Hindlimb muscle (tissue), 1 donor: ENCODE data around the gene DOLPP1. TPM values are rescaled to one million over a fixed set of nuclear protein-coding genes. Genes with fewer than 3 reads are reported as not detected.
"Not testable (repeated sequence)": the region's sequence is repeated elsewhere in the genome, so short reads cannot be mapped to it uniquely, and the experiment has no call there.

Experiments used
- DNase-seq: peaks from one replicate; pipeline ENCODE4 v3.0.0-alpha.2; 2013
- polyA plus RNA-seq: library from polyadenylated mRNA; unstranded; fragments of 120-200 nt; gene quantifications from one replicate; pipeline ENCODE4 v1.2.1, GENCODE V29; 2013; ENCODE audit not compliant: insufficient read length

DOLPP1 gene, protein sequence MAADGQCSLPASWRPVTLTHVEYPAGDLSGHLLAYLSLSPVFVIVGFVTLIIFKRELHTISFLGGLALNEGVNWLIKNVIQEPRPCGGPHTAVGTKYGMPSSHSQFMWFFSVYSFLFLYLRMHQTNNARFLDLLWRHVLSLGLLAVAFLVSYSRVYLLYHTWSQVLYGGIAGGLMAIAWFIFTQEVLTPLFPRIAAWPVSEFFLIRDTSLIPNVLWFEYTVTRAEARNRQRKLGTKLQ
- 9.1 TPM for polyA plus RNA-seq

DNA sequence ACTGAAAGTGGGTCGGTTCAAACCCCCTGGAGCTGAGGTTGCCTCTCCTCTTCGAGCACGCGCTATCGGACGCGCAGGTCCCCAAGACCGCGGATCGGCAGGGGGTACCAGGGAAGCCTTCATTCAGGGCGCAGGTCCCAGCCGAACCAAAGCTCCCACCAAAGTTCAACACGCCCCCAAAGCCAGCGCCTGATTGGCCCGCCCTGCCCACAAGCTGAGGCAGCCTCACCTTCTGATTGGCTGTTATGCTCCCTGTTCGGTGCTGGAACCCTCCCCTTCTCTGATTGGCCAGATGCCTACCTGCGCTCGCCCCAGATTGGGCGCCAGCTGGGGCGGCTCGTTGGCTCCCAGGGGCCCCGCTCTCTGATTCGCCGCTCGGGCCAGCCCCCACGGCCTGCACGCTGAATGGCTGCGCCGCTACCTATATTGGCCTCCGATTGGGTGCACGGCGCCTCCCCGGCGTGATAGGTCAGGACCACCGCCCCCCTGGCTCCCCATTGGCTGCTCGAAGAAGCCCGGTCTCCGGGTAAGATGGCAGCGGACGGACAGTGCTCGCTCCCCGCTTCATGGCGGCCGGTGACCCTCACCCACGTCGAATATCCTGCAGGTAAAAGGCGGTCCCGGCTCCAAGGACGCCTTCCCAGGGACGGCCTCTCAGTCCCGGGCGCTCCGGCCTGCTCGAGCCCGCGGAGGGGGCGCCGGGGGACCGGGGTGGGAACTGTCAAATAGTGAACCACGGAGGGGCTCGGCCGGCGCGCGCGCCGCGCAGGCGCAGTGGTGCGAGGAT lies at the start of gene DOLPP1:
DOLPP1 (plus strand) TSS at position 511 of the 787 bp plus-strand sequence; CDS start at position 532, 21 bp downstream.
- peak; percentile 98 for DNase-seq

DNA sequence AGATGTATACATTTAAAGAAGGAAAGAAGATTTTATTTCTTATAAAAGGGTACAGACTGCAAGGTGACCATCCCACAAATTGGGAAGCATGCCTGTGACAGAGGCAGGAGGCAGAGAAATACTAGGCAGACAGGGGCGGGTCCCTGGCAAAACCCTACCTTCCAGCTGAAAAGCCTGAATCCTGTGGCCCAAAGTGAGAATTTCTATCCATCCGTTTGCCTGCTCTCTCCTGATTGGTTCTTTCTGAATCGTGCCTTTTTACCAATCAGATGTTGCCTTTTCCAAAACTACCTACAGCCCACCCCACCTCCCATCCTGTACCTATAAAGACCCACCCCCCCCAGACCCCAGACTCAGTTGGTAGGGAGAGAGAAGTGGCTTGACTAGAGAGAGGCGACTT lies 49.4 kb upstream of the DOLPP1 start:
- DNase-seq: no peak

DNA sequence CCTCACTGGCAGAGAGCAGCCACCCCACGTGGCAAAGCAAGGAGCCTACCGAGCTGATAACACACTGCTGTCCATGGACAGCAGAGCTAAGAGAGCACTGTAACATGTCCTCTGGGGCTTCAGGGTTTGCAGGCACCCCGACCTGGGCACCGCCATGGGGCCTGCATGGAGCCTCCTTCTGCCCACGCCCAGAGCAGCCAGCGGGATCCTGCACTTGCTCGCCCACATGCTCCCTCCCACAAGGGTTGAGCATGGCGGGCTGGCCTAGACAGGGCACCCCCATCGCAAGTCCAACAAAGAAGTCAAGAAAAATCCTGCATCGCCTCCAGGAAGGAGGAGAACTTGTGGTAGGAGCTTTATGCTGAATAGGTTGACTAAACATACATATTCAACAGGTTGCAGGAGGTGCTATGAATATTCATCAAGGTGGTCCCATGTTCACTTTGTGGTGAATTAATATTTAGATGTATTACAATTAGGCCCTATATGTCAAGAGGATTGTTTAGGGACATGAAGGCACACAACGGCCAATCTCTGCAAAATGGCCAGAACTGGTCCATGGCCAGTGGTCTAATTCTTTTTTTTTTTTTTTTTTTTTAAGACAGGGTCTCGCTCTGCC lies 48.3 kb upstream of the DOLPP1 start:
- DNase-seq: no peak

DNA sequence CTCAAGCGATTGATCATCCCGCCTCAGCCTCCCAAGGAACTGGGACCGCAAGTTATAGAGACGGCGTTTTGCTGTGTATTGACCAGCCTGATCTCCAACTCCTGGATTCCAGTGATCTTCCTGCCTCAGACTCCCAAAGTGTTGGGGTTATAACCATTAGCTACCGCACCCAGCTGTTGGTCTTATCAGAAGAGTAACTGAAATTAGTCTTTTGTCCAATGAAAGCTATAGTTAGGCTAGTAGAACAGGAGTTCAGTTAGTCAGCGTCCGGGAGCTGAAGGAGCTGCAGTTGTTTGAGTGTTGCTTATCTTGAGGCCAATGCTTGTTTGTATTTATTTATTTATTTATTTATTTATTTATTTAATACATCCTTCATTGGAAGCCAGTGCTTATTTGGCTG lies 47.7 kb upstream of the DOLPP1 start:
- DNase-seq: no peak

DNA sequence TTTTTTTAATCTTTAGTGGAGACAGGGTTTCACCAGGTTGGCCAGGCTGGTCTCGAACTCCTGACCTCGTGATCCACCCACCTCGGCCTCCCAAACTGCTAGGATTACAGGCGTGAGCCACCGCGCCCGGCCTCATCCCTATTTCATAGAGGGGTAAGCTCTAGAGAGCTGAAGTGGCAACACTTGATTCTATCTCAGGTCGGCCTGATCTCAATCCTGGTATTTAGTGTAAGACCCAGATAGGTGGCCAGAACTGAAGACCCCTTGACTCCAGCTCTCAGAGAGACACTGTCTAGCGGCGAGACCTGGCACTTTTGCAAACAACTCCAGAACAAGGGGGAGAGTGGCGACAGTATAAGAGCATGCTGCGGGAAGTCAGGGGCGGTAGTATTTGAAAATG lies 45.1 kb upstream of the DOLPP1 start:
- DNase-seq: not testable (repeated sequence)

DNA sequence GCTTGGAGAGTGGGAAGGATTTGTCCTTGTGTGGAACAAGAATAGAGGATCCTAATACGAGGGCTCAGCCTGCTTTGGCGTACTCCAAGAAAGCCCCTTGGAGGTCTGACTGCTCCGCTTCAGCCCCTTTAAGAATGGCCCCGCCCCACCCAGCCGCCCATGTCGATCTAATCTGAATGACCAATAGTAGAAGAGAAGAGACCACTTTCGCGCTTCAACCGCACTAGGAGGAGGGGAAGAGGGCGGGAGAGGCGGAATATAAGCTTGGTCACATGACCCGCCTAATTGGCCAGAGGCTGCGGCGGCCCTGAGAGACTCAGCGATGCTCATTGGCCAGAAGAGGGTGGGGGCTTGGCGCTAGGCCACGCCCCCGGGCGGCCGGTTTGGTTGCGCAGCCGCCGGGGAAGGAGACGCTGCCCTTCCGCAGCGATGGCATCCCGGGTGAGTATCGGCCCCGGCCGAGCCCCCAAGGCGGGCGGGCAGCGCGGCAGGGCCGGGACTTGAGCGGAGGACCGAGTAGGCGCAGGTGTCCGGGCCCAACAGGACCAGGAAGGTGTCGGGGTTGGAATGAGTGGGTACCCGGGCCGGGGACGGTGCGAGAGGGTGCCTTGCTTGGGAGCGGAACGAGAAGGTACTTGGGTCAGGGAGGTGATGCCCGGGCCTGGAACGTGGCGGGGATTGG lies 44.5 kb upstream of the DOLPP1 start, which contains the start of gene MIGA2:
MIGA2 (plus strand) TSS at position 386 of the 682 bp plus-strand sequence. CDS start 3,969 bp downstream, outside the sequence.
- DNase-seq: peak; percentile 99

DNA sequence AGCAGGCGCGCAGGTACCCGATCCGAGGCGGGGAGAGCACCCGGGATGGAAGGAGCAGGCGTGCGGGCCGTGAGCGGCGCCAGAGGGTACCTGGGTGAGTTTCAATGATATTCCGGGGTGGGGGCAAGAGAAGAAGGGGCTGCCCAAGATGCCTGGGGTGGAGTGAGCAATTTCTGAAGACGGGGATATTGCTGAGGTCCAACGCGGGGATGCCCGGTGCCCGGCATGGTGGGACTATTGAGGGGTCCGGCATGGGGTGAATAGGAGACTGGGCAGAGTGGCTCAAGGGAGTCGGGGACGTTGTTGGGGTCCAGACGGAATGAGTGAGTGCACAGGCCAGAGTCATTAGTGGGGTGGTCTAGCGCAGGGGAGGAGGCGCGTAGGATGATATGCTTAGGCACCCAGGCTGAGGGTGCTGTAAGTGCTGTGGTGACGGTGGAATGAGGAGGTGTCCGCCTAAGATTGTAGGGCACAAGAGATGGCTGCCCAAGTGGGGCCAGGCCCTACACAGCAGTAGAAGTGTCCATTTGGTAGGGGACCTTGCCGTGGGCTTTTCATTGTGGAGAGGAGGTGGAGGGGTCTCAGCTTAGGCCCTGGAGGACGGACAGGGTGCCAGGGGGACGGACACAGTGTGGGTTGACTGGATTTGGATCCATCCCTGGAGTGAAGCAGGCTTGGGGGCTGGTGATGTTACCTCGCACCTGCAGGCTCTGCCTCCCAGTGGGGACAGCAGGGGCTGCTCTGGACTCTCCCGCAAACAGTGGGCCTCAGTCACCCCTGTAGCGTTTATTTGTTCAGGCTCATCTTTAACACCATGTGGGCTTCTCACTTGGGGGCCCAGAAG lies 43.8 kb upstream of the DOLPP1 start:
- DNase-seq: no peak

DNA sequence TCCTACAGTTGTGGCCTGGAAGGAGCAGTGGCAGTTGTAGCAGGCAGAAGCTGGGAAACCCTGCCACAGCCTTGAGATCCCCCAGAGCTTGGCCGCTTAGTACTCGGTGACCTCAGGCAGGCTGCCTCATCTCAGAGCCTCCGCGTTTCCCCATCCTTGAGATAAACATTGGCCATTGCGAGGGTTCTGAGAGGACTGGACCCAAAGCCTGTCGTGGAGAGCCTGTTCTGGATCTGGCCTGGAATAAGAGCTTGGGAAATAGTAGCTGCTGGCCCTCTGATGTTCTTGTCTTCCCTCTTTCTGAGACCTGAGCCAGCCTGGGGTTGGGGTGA lies 43.2 kb upstream of the DOLPP1 start:
- no peak for DNase-seq

DNA sequence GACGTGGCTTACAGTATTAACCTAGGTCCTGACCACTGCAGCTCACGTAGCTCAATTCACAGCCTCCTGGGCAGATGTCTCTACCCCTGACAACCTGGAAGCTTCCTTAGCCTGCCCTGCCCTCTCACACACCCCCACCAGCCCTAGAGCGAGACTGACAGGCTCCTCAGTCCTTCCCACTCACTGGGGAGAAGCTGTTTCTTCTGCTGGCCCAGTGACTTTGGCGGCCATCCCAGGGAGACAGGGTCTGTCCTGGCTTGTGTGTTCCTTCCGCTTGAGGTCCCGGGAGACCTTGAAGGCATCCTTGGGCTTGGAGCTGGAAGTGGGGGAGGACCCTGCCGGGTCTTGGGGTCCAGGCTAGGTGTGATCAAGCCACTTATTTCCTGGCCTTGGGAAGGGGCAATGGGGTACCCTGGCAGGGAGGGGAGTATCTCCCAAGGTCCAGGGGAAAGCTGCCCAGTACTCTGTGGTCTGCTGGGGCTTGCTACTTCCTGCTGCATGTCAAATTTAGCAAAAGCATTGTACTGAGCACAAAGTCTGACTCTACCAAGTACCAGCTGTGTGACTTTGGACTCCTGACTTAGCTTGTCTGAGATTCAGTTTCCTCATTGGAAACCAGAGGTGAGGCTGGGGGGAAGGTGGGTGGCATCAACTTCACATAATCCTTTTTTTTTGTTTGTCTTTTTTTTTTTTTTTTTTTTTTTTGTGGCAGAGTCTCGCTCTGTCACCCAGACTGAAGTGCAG lies 42.6 kb upstream of the DOLPP1 start:
- no peak for DNase-seq

DNA sequence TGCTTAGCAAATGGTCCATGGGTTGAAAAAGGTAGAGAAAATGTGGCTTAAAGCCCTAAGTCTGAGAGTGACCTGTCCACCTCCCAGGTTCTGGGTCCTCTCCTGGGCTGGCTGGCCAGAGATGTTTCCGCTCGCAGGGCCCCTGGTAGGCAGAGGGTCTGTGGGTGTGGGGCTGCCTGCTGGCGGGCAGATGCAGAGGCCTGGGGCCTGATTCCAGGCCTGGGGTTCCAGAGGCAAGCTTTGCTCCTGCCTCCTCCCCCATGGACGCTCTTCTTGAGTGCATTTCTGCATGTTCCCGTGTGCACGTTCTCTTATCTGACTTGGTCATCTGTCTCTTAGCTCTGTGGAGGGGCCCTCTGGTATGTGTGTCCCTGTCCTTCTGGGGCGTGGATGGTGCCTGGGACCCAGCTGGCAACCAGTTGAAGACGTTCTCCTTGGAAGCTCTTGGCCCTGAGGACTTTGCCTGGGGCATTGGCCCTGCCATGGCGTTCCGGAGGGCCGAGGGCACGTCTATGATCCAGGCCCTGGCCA lies 40.7 kb upstream of the DOLPP1 start:
- DNase-seq: no peak

DNA sequence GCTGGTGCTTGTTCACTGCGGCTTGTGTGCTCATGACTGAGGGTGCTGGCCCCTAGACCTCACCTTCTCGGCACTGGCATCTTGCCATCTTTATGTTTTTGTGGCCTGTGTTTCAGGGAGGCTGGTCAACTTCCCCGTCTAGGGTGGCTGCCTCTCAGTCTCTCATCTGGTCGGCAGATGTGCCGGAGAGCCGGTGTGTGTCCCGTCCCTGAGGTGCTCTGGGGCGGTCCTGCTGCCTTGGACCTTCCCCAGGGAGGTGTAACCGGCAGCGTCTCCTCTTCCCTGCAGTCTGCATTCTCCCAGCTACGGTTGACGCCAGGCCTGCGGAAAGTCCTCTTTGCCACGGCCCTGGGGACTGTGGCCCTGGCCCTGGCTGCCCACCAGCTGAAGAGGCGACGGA lies 38.9 kb upstream of the DOLPP1 start:
- DNase-seq: no peak

DNA sequence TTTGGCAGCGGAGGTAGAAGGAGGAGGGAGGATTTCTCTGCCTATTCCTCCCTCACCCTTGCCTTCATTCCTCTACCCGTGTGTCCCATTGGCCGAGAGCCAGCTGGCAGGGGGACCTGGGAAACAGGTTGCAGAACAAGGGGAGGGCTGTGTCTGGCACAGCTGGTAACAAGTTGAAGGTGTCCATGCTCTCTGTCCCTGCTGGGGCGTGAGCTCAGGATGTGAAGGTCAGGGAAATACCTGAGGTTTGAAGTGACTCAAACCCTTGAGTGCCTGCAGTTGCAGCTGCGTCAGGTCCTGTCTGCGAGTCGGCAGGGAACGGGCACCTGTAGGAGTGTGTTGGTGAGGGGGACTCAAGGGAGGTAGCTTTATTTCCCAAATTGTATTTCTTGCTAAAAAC lies 28.3 kb upstream of the DOLPP1 start:
- no peak for DNase-seq

DNA sequence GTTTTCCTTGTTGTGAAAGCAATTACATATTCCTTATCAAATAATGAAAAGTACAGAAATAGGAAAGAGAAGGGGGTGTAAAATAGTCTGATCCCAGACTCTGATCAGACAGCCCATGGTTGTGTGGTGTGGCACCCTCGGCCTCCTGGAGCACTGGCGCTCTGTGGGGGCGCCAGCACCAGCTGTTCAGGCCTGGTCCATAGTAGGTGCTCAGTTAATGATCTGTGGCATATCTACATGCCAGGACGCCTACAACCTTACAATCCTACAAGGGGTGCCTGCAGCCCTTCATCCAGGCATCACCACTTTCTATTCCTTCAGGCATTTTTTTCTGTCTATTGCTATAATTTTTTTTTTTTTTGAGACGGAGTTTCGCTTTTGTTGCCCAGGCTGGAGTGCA lies 27.9 kb upstream of the DOLPP1 start:
- DNase-seq: no peak

DNA sequence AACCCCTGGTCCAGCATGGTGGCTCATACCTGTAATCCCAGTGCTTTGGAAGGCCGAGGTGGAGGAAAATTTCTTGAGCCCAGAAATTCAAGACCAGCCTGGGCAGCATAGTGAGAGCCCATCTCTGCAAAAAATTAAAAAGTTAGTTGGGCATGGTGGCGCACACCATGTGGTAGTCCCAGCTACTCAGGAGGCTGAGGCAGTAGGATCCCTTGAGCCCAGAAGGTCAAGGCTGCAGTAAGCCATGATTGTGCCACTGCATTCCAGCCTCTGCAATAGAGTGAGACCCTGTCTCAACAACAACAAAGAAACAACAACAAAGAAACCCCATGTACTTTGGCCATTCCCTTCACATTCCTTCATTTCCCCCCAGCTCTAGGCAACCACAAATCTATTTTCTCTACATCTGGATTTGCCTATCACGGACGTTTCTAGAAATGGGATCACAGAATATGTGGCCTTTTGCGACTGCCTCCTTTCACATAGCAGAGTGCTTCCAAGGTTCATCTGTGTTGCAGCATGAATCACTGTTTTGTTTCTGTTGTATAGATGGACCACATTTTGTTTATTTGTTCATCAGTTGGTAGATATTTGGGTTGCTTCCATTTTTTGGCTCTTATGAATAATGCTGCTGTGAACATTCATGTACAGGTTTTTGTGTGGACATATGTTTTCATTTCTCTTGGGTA lies 26.6 kb upstream of the DOLPP1 start:
- DNase-seq: no peak

DNA sequence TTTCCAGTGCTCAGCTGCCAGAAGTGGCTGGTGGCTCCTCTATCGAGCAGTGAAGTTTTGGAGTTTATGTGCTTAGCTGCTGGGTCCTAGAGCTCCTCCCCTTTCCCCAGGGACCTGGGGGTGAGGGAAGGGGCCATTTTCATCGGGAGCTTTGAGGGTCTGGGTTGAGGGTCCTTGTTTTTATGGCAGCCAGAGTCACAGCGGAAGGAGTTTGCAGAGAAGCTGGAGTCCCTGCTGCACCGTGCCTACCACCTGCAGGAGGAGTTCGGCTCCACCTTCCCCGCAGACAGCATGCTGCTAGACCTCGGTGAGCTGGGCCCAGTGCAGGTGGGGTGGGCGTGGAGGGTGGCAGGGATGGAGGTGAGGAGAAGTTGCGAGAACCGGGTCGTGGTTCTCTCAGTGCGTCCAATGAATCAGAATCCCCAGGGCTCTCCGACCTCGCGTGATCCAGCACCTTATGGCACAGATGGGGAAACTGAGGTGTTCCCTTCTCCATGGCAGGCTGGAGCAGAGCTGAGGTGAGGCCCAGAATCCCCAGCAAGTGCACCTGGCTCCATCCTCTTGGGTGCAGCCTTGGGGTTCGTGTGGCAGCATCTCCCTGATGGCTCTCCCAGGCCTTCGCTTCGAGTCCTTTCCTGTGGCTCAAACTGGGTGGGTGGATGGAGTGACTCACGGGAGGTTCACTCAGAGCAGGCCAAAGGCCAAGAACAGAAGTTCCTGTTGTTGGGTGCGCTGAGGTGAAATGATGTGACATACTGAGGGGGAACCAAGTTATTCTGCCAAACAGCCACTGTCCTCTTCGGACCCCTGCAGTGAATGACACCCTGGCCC lies 21.7 kb upstream of the DOLPP1 start:
- DNase-seq: no peak

DNA sequence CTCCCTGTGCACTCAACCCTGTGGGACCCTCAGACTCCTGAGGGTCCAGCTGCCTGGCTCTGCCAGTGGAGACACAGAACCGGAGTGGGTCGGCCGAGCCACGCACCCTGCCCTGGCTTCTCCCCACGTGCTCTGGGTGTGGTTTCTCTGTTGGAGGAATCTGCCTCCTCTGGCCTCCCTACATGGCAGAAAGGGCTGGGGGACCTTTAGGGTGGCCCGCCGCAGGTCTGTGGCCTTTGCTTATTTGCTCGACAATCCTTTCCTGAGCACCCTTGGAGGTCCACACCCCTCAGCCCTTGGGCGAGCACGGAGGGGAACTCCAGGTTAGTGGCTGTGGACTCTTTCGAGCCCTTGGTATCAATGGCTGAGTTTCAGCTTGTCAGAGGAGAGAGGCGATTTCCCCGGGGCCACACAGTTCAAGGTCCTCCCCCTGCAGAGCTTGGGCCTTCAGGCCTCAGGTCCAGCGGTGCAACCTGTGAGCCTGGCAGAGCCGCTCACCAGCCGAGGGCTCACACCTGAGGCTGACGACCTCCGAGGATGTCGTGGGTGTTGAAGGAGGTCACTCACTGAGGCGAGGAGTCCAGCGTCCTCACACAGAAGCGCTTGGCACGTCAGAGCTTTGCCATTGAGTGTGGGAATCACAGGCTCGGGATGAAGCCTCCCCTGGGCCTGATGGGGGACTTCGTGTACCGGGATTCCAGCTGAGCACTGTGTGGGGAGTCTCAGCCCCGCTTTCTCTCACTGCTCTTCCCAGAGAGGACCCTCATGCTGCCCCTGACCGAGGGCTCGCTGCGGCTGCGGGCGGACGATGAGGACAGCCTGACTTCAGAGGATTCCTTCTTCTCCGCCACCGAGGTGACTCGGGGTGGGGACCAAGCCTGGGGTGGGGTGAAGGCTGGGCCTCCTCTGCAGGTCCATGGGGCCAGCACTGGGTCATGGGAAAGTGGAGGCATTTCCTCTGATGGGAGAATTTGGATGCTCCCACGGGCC lies 20.8 kb upstream of the DOLPP1 start:
- no peak for DNase-seq

DNA sequence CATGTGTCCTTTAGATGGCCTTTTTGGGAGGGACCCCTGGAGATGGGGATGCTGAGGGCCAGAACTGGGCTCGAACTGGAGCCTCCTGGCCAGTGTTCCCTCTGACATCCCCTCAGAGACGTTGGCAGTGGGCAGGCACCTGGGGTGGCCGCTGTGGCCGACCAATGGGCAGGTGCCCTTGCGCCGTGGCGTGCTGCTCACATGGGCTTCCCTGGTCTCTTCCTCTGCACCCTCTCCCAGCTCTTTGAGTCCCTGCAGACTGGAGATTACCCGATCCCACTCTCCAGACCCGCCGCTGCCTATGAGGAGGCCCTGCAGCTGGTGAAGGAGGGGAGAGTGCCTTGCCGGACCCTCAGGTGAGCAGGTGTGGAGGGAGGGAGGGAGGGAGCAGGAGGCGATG lies 19.9 kb upstream of the DOLPP1 start:
- DNase-seq: no peak

DNA sequence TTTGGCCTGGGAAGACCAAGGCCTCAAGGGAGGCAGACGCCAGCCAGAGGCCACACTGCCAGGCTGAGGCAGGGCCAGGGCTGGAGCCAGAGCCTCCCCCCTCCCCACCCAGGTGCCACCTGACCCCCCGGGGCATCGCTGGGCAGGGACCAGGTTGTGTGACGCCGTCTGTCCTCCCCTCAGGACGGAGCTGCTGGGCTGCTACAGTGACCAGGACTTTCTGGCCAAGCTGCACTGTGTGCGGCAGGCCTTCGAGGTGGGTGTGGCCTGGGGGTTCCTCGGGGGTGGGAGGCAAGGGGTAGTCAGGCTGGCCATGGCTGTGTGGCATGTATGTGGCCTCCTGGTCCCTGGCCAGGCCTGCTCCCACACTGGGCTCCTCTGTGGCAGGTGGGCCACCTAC lies 17.9 kb upstream of the DOLPP1 start:
- no peak for DNase-seq
